GM19438 (cell line): ENCODE measurements around the gene ASB1.
A peak's percentile ranks its signal among the peaks of the same experiment; 100 is the strongest.
"Not testable (repeated sequence)": the region's sequence is repeated elsewhere in the genome, so short reads cannot be mapped to it uniquely, and the experiment has no call there.

ENCODE experiments used
- ATAC-seq: cut with Tn5 transposase; IDR thresholded peaks from one replicate; pipeline ENCODE4 v1.9.1; 2021; ENCODE audit warnings: low read depth; ENCODE audit not compliant: unreplicated experiment

Gene ASB1

DNA sequence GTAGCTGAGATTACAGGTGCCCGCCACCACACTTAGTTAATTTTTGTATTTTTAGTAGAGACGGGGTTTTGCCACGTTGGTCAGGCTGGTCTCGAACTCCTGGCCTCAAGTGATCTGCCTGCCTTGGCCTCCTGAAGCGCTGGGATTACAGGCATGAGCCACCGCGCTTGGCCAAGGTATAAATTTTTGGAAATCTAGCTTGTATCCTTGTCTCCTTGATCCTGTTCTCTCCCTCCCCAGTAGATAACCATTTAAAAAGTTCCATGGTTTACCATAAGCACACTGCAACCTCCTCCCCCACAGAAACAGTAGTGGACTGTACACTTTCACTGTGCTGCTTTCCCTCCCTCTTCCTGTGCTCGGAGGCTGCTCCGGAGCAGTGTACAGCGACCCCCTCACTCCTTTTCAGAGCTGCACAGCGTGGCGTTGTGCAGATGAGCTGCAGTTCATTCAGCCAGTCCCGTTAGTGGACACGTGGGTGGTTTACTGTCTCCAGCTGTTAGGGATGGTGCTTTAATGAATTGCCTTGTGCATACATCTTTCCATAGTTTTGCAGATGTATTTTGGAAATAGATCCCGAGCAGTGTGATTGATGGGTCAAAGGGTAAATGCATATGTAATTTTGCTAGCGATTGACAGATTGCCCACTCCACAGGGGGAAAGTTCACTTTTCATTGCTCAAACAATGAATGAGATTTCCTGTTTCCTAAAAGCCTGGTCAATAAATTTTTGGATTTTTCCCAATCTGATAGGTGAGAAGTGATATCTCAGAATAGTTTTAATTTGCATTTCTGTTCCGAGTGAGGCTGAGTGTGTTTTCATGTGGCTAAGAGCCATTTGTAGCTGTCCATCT, 14.8 kb downstream of the ASB1 start:
- ATAC-seq = no peak

DNA sequence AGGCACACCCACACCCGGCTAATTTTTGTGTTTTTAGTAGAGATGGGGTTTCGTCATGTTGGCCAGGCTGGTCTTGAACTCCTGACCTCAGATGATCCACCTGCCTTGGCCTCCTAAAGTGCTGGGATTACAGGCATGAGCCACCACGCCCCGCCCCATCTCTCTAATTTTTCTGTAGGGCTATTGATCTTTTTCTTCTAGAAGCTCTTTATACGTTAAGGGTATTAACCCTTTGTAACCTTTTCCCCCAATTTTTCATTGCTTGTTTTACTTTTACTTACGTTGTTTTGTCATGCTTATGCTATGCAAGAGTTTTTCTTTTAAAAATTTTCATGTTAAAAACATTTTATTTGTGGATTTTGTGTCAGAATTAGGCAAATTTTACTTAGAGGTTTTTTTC, 15.5 kb downstream of the ASB1 start:
- ATAC-seq = not testable (repeated sequence)

DNA sequence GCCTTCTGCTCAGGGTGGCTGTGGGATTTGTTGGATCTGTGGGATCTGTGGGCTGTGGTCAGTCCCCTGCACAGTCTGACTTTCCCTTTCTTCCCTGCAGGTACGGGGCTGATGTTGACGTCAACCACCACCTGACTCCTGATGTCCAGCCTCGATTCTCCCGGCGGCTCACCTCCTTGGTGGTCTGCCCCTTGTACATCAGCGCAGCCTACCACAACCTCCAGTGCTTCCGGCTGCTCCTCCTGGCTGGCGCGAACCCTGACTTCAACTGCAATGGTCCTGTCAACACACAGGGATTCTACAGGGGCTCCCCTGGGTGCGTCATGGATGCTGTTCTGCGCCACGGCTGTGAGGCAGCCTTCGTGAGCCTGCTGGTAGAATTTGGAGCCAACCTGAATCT, 17.5 kb downstream of the ASB1 start:
- ATAC-seq = no peak

DNA sequence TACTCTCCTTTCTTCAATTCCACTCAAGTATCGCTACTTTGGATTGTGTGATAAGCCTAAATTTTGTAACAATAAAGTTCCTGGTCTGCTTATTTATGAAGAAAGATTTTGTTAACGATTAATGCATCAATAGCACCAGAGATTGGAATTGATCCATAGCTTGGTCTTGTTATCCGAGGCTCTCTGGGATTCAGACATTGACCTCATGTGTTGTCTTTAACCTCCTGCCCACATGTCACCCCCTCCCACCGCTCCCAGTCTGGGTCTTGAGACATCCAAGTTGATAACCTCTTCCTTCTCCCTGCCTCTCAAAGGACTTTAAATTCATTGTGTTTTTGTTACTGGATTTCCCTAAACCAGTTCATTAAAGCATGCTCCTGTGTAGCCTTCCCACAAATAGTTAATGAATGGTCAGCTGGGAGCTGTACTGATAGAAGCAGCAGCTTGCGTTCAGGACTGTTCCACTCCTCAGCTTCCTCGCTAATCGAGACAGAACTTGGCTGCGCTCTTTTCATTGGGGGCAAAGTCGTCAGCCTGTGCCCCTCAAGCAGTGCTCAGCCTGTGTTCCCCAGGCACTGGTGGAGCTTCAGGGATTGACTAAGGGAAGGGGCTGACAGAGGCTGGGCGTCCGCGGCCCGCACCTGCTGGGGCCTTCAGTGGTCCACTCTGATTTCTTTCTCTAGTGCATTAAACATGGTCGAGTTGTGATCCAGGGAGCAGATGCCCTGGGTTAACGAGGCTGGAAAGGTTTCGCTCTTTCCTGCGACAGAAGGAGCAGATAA, 18.9 kb downstream of the ASB1 start:
- ATAC-seq = no peak

DNA sequence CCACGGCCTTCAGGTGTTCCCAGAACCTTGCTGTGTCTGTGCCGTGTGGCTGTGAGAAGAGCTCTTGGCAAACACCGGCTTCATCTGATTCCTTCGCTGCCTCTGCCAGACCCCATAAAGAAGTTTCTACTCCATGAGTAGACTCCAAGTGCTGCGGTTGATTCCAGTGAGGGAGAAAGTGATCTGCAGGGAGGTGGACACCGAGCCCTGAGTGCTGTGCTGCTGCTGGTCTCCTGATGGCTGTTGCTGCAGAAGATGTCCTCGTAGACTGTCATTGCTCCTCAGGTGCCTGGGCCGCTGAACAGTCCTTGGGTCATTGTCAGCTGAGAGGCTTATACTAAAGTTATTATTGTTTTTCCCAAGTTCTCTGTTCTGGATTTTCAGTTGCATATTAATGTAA, 19.6 kb downstream of the ASB1 start:
- no peak for ATAC-seq

DNA sequence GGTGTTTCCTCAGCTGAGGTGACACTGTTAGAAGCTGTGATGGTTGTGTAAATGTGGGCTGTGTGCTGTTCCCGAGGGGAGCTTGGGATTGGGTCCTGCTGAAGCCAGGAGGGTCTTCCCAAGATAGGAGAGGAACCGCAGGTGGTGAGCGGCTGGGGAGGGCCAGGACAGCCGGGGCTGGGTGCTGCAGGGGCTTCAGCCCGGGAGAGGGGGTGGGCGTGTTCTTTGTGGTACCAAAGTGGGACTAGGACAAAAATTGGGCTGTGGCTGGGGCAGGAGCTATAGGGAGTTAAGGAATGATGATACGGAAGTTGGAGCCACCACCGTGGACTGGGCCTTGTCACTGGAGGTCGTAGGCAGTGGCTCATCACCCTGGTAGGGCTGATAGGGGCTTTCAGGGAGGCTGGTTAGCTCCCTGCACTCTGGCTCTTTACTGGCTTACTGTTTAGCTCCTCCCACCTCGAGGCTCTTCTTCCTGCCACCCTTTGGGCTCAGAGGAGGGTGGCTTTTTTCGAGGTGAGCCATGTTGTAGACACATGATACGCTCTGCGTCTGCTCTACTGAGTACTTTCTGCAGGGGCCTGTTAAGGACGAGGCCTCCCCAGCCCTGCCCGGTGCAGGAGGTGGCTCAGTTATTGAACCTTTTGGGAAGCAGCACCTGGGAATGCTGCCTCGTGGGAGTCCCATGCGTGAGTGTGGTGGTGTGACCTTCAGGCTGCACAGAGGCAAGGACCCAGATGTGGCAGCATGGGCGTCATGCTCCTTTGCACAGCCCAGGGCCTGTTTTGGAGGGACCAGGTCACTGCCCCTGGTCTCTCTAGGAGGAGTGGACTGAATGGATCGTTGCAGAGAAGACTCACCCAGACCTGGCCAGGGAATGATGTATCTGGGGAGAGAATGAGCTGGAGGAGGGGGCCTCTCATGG, 21.6 kb downstream of the ASB1 start:
- no peak for ATAC-seq

DNA sequence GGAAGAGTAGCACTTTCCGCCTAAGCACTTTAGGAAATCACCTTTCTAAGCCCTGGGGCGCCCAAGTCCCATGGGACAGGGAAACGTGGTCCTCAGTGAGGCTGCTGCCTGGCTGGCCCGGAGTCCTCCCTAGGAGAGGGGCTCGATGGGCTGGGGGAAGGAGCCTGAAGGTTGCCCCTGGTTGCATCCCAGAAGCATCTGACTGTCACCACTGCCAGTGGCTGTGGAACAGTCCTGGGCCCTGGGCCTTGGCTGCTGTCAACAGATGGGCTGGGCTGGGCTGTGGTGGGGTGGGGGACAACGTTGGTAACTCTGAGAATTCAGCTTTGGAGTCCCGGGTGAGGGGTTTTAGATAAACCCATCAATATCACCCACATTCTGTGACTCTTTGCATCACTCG, 22.5 kb downstream of the ASB1 start:
- no peak for ATAC-seq

DNA sequence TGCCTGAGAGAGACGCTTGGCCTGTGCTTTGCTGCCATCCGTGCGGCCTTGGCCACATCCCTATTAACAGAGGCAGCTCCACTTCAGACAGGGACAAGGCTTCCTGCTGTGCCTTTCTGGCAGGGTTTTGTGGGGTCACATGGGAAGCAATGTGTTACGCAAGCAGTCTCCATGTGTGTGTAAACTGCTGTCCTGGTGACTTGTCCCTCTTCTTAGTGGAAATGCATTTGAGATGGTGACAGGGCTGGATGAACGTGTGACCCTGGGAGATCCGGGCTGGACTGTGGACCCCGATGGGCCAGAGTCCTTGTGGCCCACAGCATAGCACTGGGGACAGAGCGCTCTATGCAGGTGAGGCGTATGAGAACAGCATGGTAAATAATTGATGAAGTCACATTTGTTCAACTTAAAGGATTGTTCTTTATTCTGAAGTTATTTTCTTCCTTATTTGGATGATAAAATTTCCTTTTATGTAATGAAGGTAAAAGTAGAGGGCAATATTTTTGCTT, 23.2 kb downstream of the ASB1 start:
- ATAC-seq = no peak

DNA sequence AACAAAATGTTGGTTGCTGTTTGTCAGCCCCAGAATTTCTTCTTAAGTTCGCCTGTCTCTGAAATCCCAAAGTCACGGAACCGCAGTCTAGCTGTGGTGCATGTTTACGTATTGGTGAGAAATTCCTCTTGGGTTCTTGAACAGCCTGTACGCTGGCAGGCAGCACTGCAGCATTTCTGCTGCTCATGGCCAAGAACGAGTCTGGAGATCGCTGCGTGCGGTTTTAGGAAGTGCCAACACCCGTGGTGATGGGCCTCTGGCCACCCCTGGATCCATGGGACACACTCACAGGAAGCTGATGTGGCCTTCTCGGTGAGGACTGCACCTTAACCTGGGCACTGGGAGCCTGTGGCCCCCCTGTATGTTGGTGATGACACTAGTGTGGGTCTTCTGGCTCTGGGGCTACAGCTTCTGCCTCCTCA, 23.7 kb downstream of the ASB1 start:
- no peak for ATAC-seq

DNA sequence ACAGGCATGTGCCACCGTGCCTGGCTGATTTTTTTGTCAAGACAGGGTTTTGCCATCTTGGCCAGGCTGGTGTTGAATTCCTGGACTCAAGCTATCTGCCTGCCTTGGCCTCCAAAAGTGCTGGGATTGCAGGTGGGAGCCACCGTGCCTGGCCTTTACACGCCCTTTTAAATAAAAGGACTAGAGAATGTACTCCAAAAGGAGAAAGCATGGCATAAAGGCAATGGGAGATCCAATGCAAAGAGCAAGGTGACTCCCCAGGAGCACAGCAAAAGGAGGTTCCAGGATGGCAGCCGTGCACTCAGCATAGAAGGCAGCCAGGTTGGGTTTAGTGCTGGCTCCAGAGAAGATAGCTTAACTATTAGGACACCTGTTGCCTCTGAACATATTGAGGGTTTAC, 27.1 kb downstream of the ASB1 start:
- no peak for ATAC-seq

DNA sequence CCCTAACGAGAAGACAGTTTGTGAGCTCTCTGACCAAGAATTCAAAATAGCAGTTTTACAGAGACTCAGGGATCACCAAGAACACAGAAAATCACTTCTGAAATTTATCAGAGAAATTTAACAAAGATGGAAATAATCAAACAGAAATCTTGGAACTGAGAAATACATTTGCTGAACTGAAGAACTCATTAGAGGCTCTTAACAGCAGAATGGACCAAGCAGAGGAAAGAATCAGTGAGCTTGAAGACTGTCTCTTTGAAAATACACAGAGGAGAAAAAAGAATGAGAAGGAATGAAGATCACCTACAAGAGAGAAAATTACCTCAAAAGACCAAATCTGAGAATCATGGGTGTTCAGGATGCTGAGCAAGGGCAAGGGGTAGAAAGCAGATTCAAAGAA, 29.7 kb downstream of the ASB1 start:
- ATAC-seq = no peak

DNA sequence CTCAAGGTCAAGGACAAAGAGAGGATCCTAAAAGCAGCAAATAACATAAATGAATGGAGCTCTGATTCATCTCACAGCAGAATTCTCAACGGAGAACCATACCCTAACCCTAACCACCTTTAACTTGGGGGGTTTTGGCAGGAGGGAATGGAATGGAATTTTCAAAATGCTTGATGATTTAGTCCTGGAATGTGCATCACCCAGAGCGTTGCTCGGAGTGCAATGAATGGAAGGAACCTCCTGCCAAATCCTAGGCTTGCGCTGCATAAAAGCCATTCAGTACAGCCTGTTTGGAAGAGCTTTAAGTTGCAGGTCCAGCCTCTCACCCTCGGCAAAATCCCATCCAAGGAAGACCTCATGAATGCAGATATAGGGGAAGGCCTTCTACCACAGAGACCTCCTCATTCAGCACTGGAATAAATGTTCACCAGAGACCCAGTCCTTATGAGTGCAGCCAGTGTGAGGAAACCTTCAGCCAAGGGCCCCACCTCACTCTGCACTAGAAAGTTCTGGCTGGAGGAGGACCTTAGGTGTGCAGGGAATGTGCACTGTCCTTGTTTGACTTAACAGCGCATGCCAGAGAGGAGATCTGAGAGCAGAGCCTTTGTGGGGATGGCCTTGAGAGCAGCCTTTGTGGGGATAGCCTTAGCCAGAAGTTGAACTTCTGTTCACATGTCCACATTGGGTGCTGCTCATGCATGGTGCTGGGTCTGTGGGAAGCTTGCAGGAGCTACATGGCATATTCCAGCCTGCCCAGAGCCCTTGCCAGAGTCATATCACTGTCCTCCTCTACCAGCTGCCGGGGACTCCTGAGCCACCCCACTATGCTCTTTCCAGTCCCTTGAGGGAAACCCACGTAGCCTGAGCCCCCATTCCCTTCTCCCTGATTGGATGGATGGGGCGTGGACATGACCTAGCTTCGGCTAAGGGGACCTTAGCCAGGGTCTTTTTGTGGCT, 30.5 kb downstream of the ASB1 start:
- no peak for ATAC-seq

DNA sequence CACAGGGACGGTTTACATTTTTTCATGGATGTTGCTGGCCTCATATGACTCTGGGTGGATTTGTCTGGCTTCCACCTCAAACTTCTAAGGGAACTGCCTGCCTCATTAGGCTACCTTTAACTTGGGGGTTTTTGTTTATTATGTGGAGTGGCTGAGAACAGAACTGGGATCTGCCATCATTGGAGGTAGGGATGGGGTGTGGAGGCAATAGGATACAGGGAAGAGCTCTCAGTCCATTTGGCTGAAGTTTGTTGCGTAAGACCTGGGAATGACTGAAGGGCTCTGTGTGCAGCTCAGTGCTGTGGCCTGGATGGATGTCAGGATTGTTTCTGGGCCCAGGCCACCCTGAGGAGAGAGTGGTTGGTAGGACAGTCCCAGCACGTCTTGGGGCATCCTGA, 31.2 kb downstream of the ASB1 start:
- ATAC-seq = no peak

DNA sequence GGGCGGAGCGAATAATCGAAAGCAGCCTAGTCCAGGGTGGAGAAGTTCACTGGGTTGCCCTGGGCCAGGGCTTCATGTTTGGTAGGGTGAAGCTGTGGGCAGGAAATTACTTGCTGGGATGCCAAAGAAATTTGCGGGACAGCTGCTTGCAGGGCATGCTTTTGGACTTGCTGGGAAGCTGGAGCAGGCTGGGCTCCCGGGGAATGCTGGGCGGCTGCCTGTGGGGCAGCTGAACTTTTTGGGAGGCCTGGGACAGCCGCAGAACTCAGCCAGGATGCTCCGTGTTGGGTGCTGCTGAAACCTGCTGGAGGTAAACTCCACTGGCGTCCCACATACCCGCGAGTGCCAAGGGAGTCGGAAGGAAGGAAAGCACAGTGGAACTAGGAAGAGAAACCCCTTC, 31.9 kb downstream of the ASB1 start:
- no peak for ATAC-seq

DNA sequence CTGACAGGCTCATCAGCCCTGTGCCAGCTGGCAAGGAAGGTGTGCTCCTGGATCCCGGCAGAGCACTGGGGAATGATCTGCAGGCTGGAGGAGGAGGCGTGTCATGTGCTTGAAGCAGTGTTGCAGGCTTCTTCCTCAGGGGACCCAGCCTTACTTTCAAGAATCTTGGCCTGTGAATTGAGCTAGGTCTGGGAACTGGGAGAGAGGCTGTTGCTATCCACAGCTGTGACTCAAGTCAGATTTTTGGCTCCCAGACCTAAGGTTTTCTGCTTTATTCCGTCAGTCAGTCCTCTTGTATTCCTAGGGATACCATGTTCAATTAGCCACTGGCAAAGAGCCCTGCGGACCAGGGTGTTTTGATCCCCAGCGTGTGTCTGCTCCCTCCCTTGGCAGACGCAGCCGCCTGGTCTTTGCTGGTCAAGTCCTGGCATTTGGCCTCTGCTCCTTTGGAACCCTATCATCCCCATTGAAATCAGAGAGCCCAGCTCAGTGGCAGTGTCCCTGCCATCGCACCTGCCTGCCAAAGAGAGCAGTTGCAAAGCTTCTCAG, 32.4 kb downstream of the ASB1 start:
- no peak for ATAC-seq

DNA sequence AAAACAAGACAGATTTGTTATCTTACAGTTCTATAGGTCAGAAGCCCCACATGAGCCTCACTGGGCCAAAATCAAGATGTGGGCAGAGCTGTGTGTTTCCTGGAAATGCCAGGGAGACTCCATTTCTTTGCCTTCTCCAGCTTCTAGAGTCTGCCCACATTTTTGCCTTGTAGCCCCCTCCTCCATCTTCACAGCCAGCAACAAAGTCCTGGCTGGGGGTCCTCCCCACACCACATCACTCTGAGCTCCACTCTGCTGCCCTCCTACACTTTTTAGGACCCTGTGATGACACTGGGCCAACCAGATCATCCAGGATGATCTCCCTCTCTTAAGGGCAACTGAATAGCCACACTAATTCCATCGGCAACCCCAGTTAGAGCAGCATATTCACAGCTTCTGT, 34.3 kb downstream of the ASB1 start:
- no peak for ATAC-seq

DNA sequence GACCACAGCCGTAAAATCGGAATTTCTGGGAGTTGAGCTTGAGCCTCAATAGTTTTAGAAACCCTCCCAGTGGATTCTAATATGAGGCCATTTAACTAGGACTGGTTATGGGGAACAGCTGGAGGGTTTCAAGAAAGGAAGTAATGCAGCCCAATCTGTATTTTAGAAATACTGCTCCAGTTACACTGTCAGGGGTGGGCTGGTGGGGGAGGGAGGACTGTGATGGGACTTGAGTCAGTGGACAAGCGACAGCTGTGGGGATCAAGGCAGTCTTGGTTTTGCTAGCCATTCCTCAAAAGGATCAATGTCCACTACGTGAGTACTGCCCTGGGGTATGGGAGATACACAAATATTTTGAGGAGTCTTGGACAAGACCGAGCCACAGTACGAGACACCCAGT, 34.8 kb downstream of the ASB1 start:
- ATAC-seq = no peak

DNA sequence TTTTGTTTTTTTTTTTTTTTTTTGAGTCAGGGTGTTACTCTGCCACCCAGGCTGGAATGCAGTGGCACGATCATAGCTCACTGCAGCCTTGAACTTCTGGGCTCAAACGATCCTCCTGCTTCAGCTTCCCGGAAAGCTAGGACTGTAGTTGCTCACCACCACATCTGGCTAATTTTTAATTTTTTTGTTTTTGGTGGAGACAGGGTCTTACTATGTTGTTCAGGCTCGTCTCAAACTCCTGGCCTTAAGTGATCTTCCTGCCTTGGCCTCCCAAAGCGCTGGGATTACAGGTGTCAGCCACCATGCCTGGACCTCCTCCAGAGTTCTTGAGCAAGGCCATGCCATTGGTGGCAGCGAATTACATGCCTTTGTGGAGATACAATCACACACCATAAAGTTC, 35.2 kb downstream of the ASB1 start:
- ATAC-seq = no peak

DNA sequence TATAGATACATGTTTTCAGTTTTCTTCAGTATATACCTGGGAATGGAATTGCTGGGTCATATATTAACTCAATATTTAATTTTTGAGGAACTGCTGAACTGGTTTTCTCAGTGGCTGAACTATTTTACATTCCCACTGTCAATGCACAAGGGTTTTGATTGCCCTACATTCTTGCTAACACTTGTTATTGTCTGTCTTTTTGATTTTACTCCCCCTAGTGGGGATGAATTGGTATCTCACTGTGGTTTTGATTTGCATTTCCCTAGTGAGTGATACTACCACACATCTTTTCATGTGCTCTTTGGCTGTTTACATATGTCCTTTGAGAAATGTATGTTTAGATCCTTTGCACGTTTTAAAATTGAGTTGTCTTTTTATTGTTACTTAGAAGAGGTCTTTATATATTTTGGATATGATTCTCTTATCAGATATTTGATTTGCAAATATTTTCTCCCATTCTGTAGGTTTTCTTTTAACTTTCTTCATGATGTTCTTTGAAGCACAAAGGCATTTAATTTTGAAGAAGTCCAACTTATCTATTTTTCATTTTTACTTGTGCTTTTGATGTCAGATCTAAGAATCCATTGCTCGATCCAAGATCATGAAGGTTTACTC, 36.2 kb downstream of the ASB1 start:
- ATAC-seq = peak; percentile 75
